ENCODE results near the gene LPCAT1. TPM values are rescaled to one million over a fixed set of nuclear protein-coding genes. Genes with fewer than 3 reads are reported as not detected.

Gene LPCAT1
- total and polyA plus RNA-seq, 2 of the 13 experiments (the other 11 are each of a cell fraction or from before 2014, with no cell fraction given), result 29.8 to 90.6 TPM

GRCh38 chr5:1414311-1415058 is 109.3 kb downstream of the LPCAT1 start (continued):
- TF ChIP-seq HNF1A (IDR thresholded peaks at IDR 0.05; ENCODE audit: low read depth) (no peak), HNF1A (CRISPR knock-in tag; IDR thresholded peaks at IDR 0.05; ENCODE audit: borderline replicate concordance) (no peak), FOXM1 (CRISPR knock-in tag; IDR thresholded peaks at IDR 0.05) (no peak), SATB2 (CRISPR knock-in tag; IDR thresholded peaks at IDR 0.05) (no peak), U2AF2 (IDR thresholded peaks at IDR 0.05; ENCODE audit: low read depth, low read length) (no peak), ZNF556 (CRISPR knock-in tag; IDR thresholded peaks at IDR 0.05; ENCODE audit: borderline replicate concordance) (no peak), ZFYVE20 (CRISPR knock-in tag; IDR thresholded peaks at IDR 0.05; ENCODE audit: borderline replicate concordance, low read depth) (no peak), ZNF276 (CRISPR knock-in tag; IDR thresholded peaks at IDR 0.05; ENCODE audit: low read depth) (no peak), ZZZ3 (CRISPR knock-in tag; IDR thresholded peaks at IDR 0.05; ENCODE audit: borderline replicate concordance) (no peak), ZNF749 (CRISPR knock-in tag; IDR thresholded peaks at IDR 0.05; ENCODE audit: borderline replicate concordance) (no peak), ZBTB46 (CRISPR knock-in tag; IDR thresholded peaks at IDR 0.05; ENCODE audit: borderline replicate concordance) (no peak)

All from HepG2 (cell line).